Stimulated activated CD8-positive, alpha-beta memory T cell treated with anti-CD3 and anti-CD28 coated beads, Interleukin-7, amount 100 ng/mL, for 48 hours (primary cell): ENCODE measurements around the gene NTF3.

Experiments used
- DNase-seq, 2 donors: peaks; one replicate each; pipeline ENCODE4 v3.0.0-alpha.2; 2020; ENCODE audit warnings: low read depth in 1 of 2; ENCODE audit errors: extremely low read depth in 1 of 2

Gene NTF3

DNA sequence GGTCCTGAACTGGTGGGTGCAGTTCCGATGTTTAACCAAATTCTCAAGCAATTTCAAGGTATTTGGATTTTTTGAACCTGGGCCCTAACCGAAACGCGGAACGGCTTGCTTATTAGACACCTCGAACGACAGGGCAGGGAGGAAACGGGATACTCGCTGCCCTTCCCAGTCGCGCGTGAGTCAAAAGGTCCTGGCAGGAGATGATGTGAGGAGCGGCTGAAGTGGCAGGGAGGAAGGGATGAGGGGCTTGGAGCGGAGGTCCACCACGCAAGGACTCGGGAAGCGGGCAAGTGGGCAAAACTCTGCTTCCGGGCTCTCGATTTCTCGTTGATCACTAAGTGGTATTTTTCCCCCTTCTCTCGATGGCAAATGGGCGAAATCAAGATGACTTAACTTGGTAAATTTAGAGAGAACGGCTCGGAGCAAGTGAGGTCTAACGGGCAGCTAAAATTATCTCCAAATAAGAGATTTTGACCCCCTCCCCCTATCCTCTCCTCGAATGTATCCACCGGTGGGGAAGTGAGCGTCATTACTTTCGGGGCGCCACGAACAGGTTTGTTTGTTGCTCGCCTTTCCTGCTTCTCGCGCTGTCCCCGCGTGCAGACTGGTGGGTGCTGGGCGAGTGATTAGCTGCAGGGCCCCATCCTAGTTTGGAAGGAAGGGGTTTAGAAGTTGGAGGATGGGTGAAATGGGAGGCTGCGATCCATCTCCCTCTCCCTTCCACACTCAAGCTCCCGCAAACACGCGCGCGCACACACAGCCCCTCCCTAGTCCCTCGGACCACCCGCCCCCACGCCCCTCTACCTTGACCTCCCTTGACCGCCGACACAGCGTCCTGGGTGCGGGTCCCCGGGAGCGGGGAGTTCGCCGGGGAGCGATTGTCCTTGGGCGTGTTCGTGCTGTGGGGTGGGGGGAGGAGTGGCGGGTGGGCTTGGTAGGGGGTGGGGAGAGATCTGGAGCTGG is 986 bp upstream of the NTF3 start:
- no peak for DNase-seq

DNA sequence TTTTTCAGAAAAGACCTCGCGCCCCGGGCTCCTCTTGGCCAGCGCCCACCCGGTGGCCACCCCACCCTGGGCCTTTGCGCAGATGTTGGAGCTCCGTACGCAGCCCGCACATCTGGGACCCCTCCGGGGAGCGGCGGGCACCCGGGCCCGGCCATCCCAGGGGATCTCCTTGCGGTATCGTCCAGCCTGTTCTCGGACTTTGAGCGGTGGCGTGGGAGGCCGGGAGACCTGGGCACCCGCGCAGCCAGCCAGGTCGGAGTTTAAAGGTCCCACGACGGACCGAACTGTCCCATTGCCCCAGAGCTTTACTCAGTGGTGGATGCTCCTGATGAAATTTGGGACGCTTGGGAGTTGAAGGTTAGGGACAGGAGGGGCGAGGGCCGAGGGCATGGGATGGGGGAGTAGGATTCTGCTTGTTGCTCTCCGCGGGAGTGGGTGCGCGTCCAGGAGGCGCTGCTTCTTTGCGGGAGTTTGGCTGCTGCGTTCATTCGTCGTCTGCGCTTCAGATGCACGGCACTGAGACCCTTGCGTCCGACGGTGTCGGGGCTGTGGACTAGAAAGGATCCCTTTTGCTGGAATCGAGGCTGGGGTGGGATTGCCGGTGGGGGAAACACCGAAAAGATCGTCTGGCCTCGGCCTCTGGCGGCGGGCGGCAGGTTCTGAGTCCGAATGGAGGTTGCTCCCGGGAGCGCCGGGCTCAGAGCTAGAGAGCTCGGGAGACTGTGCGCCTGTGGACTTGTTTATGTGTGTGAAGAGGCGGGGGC is 1.4 kb downstream of the NTF3 start:
- no peak for DNase-seq

DNA sequence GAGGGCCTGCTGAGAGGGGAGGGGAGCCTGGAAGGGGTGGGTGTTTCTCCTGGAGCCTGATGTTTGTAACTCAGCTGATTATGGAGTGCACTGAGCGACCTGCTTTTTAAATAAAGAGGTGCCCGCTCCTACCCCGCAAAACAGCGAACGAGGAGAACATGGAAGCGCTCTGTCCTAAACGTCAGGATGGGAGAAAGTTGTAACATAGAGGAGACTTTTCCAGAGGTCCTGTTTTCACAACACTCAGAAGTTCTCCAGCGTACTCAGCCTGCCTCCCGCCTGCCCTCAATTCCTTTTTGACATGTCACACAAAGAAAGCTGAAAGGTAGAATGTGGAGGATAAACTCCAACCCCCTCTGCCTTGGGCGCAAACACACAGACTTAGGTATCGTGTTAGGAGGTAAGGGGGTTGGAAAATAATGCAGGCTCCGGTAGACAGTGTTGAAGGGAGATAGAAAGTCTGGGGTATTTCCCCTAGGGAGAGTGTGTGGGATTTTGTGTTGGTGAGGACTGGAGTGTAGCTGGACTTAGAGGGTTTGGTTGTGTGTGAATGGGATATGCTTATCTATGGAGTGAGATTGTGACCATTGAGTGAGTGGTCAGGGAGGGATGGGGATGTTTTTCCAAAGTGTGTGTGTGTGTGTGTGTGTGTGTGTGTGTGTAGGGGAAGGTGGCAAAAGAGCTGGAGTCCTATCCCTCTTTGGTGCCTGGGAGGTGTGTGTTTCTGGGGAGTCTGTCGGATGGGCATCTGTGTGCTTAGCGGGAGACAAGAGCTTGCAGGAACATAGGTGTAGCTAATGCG is 2.1 kb downstream of the NTF3 start:
- no peak for DNase-seq

DNA sequence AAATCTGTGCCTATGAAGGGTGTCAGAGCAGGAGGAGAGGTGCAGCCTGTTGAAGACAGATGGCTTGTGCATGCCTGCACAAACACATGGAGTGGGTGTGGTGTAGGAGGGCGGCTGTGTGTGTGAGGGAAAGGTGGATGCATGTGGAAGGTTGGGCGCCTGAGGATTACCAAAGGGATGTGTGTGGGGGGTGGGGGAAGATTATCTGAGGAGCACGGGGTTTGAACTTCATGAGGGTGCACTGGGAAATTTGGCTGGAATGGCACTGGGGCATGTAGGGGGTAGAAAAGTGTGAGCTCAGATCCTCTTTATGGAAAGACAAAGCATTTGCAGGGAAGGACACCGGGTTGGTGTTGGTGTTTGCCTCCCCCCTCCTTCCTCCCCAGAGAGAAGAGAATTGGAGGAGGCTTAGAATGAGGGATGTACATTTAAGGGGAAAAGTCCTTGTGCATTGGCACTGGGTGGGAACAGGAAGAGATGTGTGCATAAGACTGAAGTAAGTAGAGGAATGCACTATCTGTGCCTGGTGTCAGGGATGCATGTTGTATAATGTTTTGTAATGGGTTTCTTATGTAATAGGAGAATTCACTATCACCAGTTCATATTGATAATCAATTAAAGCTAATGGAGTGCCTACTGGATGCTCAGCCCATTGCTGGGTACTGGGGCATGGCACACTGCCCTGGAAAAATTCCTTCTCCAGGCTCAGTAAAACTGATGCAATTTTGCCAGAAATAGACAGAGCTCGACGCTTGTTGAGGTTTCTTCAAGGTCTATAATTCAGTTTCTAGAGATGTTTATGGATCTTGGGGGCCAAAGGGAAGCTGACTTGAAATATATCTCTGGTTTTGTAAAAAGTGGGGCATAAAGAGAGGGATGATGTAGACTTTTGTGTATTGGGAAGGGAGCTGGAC is 3.0 kb downstream of the NTF3 start:
- no peak for DNase-seq

DNA sequence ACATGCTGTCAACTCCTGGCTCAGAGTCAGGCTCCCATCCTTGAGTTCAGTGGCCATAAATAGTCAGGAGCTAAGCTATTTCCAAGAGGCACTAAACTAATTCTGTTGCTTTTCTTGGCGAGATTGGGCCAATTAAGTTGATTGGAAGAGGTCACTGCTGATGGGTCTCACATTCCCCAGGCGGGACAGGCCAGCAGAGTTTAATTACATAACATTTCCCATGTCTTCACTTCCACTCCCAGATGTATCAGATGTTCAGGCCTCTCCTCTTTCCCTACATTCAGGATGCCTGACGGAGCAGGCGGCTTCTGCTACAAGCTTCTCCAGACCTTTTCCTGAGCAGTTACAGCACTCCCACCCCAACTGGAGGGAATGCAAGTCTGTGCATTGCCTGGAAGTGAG is 5.3 kb downstream of the NTF3 start:
- DNase-seq: no peak

DNA sequence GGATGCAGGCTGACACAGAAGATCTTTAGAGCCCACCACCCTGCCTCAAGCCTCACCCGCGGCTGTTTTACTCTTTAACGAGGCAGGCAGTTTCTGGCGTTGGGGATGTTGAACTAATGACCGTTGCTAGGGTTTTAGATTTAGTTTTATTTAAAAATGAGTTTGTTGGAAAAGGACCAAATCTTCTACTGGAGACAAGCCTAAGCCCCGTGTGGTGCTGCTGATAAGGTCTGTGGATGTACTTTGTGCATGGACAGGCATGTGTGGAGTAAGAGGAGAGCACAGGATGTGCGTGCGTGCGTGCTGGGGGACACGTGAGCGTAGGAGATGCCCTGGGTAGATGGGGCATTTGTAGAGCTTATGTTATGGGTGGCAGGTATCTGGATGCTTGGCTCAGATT is 5.7 kb downstream of the NTF3 start:
- DNase-seq: no peak

DNA sequence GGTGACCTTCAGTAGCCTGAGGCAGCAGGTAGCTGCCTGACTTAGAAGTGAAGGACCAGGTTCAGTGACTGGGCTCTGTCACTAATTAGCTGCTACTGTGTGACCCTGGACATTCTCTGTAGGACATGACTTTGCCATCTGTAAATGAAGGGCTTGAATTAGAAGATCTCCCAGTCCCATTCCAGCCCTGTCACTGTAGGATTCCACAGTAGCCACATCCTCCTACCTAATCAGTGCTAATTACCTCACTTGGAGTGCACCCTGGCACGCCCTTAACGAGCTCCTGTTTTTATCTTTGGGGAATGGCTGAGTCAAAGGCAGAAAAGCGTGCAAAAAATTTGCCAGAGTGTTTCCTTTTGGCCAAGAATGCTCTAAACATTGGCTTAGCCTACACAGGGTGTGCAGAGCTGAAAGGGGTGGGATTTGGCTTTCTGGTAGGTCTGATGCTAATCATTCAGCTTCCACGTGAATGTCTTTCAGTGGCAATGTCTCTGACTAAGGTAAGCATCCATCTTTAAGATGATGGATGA is 6.8 kb downstream of the NTF3 start:
- DNase-seq: no peak

DNA sequence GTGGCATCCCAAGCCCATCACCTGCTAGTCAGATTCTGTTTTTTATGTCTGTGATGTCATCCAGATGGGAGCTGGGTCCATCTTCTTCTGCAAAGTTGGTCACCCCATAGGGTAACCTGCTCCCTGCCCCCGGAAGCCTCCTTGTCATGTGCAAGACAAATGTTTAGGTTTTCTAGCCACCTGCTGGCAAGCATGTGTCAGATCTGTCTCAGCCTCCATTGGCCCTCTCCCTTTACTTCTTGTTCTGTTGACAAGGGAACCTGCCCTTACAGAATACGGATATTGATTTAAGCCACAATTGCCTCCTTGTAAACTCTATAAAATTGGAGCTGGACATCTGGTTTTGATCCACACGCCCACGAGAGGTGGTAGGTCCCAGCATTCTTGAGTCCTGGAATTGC is 7.5 kb downstream of the NTF3 start:
- DNase-seq: no peak

DNA sequence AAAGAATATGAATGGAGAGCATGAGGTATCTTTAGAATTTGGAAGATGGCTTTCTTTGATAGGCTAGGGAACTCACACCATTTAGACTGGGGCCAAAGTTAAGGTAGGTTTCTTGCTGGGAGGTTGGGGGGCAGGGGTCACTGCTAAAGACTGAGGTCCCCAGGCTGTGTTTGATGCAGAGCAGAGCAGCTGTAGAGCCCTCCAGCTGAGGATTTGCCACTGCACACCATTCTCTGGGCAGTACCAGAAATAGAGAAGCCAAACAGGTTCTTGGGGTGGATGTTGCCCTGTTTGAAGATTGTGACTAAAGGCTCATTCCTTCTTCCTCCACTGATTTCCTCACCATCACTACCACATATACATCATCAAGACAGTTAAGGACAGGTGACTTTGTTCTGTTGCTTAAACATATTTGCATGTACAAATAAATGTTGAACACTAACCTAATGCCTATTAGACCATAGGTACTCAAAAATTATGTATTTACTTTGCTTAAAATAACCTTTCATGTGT is 7.9 kb downstream of the NTF3 start:
- no peak for DNase-seq

DNA sequence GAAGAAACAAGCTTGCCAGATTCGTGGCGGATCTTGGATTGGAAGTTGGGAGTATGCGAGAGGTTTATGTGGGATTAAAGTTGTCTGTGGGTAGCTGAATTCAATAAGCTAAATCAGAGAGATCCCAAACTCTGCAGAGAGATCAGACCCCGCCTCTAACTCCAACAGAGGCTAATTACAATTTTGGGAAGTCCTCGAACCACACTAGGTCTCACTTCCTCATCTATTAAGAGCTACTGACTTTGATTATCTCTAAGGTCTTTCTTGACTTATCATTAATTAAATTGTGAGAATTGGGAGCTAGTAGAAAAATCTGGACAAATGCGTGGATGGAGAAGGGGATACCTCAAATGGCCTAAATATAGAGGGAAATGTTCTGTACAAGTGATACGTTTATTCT is 9.1 kb downstream of the NTF3 start:
- DNase-seq: no peak

DNA sequence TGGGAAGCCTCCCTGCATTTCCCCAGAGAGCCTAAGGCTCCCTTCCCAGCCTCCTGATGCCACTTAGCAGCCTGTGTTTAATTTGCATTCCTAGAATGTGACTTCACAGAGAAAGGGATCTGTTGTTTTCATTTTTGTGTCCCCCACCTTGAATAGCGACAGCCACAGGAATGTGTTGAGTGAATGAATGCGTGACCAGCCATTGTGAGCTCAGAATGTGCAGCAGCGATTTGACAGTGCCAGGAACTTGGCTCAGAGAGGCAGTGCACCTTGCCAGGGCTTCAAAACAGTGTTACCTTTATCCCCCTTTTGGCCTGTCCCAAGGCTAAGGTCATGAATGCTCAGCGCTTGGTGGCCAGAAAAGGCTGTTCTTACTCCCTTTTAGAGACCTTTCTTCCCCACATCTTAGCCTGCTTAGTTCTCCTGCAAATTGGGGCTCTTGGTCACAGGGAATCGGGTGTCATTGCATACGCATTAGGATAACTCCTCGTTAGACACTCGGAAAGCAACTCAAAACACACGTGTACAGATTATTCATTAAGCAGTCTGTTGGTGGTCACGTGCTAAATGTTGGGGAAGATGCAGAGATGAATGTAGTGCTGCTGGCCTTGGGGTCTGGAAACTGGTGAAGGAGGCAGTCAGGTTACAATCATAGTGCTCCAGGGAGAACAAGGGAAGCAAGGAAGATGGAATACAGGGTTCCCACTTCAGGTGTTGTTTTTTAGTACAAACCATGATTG is 9.8 kb downstream of the NTF3 start:
- DNase-seq: no peak

DNA sequence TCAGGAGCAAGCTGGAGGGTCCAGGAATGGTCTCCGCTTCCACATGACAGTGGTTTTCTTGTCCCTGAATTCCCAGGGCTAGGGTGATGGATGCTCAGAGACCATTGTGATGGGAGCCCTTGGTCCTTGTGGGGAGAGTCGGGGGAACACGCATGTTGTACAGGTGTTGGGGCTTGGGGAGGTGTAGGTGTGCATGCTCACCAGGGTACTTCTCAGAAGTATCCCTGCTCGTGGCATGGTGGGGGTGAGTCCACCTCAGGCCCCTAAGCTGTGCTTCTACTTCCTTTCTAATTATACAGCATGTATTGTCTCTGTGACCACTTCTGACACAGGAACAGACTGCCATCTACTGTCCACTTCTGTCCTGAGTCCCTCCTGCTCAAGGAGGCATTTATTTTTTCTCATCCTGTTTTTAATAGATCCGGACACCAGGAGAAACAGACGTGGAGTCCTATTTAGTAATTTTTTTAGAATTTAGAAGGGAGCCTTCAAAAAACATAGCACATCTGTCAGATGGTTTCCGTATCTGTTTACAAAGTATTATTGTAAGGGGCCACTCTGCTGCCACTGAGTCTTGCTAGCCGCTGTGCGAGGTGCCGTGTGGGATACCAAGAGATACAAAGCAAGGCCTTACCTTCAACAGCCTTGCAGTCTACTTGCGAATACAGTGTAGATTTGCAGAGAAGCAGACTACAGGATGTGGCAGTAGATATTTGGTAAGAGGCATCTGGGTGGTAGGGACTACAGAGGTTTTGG is 10.5 kb downstream of the NTF3 start:
- no peak for DNase-seq

DNA sequence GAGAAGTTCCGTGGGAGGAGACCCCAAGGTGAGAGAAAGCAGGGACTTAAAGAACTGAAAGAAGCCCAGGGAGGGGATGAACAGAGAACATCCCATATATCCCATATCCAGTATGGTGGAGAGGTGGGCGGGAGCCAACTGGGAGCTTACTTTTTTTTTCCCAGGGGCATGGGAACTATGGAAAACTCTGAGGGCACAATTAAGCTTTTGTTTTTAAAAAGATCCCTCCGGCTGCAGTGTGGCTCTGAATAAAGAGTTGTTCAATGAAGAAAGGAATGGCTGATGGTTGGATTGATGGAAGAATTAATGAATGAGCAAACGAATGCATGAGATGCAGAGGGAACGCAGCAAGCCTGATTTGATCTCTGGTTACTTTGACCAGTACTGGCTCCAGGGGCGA is 12.6 kb downstream of the NTF3 start:
- DNase-seq: no peak

DNA sequence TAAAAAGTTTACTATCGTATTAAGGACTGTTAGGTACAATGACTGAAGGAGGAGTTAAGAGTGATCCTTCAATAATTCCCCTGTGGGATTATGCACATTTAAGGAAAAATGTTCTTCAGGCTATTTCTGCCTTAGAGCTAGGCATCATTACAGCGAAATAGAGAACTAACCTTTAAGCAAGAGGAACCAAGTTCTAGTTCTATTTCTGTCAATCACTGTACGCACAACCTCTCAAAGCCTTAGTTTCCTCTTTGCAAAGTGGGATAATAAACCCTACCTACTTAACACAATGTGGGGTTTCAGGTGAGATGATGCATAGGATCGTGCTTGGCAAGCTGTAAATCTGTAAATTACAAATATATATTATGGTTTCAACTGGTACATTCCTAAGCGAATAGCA is 15.4 kb downstream of the NTF3 start:
- no peak for DNase-seq

DNA sequence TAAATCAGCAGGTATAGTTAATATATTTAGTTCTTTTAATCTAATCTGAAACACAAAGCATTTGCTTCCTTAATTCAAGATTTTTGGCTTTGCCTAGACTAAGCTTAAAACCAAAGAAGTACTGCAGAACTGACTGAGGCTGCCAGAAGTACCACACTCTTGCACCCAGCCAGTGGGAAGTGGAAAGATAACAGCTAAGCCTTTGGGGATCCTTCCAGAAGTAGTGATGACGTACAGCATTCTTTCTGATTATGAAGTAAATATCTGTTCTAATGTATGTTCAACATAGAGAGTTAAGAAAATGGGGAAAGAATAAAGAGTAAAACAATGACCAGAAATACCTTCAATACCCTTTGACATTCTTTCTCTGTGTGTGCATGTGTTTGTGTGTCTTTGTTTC is 19.3 kb downstream of the NTF3 start:
- no peak for DNase-seq

DNA sequence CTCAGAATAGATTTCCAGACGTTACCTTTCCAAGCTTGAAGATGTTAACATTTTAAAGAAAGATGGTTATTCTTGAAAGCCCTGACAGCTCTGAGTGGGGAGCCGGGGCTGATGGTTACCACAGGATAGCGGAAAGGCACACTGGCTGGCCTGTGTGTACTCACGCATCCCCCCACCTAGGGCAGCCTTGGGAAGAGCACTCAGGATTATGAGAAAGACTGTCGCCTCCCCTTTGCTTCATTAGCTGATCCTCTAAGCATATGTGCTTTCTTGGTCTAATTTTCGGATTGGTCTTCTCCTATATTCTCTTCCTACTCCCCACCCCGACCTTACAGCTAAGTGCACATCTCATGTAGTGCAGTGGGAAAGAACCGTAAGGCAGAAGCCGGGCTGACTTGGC is 20.7 kb downstream of the NTF3 start:
- no peak for DNase-seq

DNA sequence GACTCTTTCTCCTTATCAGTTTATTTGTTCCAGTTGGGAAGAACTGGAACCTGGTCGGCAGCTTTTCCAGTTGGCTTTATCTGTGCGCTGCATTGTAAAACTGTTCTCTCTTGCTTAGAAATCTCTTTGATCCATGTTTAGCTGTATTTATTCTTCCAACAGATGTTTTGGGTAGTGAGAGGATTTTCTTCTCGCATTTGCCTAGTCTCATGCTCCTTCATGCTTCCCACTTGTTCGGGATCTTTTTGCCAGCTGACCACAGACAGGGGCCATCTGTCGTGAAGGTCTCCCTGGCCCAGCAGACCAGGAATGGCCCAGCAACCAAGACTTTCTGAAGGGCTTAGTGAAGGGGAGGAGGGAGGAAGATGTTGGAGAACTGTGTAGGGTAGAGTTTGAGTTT is 21.6 kb downstream of the NTF3 start:
- DNase-seq: no peak

DNA sequence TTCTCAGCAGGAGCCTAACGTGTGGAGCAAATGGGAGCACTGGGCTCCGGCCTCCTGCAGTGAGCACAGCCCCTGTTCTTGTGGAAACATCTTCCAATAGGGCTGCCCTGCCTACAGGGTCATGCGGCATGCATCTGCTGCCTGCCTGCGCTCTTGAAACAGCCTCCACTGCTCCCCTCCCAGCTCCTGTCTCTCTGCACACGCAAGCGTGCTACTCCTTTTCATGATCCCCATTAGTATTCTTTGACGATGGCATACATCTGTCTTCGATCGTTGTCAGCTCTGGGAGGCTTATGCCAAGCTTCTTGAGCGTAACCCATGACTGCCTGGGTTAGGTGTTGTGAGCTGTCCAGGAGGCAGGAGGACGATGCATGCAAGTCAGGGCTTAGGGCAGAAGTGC is 23.1 kb downstream of the NTF3 start:
- no peak for DNase-seq
